ENCODE measurements around the gene CCNQ.

The CCNQ gene

GRCh38 chrX:153572601-153573000 is 26.3 kb downstream of the CCNQ start:
- FAIRE-seq, result no peak

GRCh38 chrX:153571534-153571908 is 27.4 kb downstream of the CCNQ start:
- no peak for FAIRE-seq

GRCh38 chrX:153569475-153569874 is 29.5 kb downstream of the CCNQ start:
- no peak for FAIRE-seq

GRCh38 chrX:153568451-153569011 is 30.4 kb downstream of the CCNQ start:
- FAIRE-seq, result no peak

GRCh38 chrX:153565996-153566580 is 32.9 kb downstream of the CCNQ start:
- FAIRE-seq, result no peak

- no peak for FAIRE-seq
Measured at GRCh38 chrX:153564047-153564606, 34.8 kb downstream of the CCNQ start.

GRCh38 chrX:153562546-153562945 is 36.4 kb downstream of the CCNQ start:
- no peak for FAIRE-seq

- no peak for FAIRE-seq
Measured at GRCh38 chrX:153561337-153561736, 37.6 kb downstream of the CCNQ start.

GRCh38 chrX:153560466-153560865 is 38.5 kb downstream of the CCNQ start:
- FAIRE-seq, result no peak

- no peak for FAIRE-seq
Measured at GRCh38 chrX:153560000-153560399, 38.9 kb downstream of the CCNQ start.

GRCh38 chrX:153557618-153558355 is 41.2 kb downstream of the CCNQ start:
- FAIRE-seq, result no peak

- no peak for FAIRE-seq
Measured at GRCh38 chrX:153556767-153557166, 42.2 kb downstream of the CCNQ start.

- FAIRE-seq, result peak; percentile 66
Measured at GRCh38 chrX:153554519-153555167, 44.3 kb downstream of the CCNQ start.

- no peak for FAIRE-seq
Measured at GRCh38 chrX:153551135-153551534, 47.8 kb downstream of the CCNQ start.

- no peak for FAIRE-seq
Measured at GRCh38 chrX:153549807-153550206, 49.1 kb downstream of the CCNQ start.

GRCh38 chrX:153549231-153549630 is 49.7 kb downstream of the CCNQ start:
- FAIRE-seq, result no peak

- FAIRE-seq, result no peak
Measured at GRCh38 chrX:153547195-153547594, 51.7 kb downstream of the CCNQ start.

GRCh38 chrX:153546386-153546785 is 52.6 kb downstream of the CCNQ start:
- no peak for FAIRE-seq

GRCh38 chrX:153544727-153545126 is 54.2 kb downstream of the CCNQ start:
- FAIRE-seq, result no peak

- FAIRE-seq, result no peak
Measured at GRCh38 chrX:153539979-153540358, 59.0 kb downstream of the CCNQ start.

GRCh38 chrX:153539171-153539978 is 59.6 kb downstream of the CCNQ start:
- FAIRE-seq, result peak; percentile 48

- FAIRE-seq, result no peak
Measured at GRCh38 chrX:153538424-153538823, 60.5 kb downstream of the CCNQ start.

Measured in G401.6 (cell line).